ENCODE results near the gene MRC2. TPM values are rescaled to one million over a fixed set of nuclear protein-coding genes. Genes with fewer than 3 reads are reported as not detected.

The MRC2 gene
- total and polyA plus RNA-seq, 2 experiments from 2014 or later, result 104 to 121 TPM

- Histone ChIP-seq H2AFZ (no peak overlapping the region), H3K9me2 (replicated peaks; ENCODE audit: insufficient read depth) (no peaks in the 10 kb centered on the region), H3K4me2 (no peak overlapping the region), H4K20me1 (ENCODE audit: insufficient read depth, poor library complexity, severe bottlenecking) (no peaks in the 10 kb centered on the region), H3K36me3 (replicated peaks; ENCODE audit: insufficient read depth, low read depth) (no peaks in the 10 kb centered on the region), H3K4me1 (ENCODE audit: insufficient read depth) (peaks cover 9% of the 10 kb centered on the region), H3K27me3 (no peaks in the 10 kb centered on the region), H3K9me3 (ENCODE audit: low read depth) (no peaks in the 10 kb centered on the region), H3K4me3 (no peak overlapping the region), H3K79me2 (no peaks in the 10 kb centered on the region), H3K27ac (no peak overlapping the region)
- 60% methylated on average over 8 of the region's 8 CpGs for WGBS (ENCODE audit: low lambda C conversion rate, missing lambda C conversion rate)
- TF ChIP-seq EZH2 (IDR thresholded peaks at IDR 0.05; ENCODE audit: borderline replicate concordance) (no peak), CTCF (IDR thresholded peaks at IDR 0.05; ENCODE audit: poor library complexity) (no peak)
- no peak for DNase-seq (ENCODE audit: low spot score)
These were observed 10.2 kb upstream of the MRC2 start for GRCh38 chr17:62616993-62617893.

GRCh38 chr17:62617894-62618472 is 9.5 kb upstream of the MRC2 start:
- no peaks in the 10 kb centered on the region for H3K9me2 ChIP-seq (replicated peaks; ENCODE audit: insufficient read depth)
- no peaks in the 10 kb centered on the region for H3K9me3 ChIP-seq (ENCODE audit: low read depth)
- no peaks in the 10 kb centered on the region for H4K20me1 ChIP-seq (ENCODE audit: insufficient read depth, poor library complexity, severe bottlenecking)
- H3K4me2 ChIP-seq, result no peak overlapping the region
- peaks cover 9% of the 10 kb centered on the region for H3K4me1 ChIP-seq (ENCODE audit: insufficient read depth)
- no peaks in the 10 kb centered on the region for H3K27me3 ChIP-seq
- H3K79me2 ChIP-seq, result no peaks in the 10 kb centered on the region
- no peaks in the 10 kb centered on the region for H3K36me3 ChIP-seq (replicated peaks; ENCODE audit: insufficient read depth, low read depth)
- TF ChIP-seq EZH2 (IDR thresholded peaks at IDR 0.05; ENCODE audit: borderline replicate concordance) (no peak), EZH2phosphoT487 (IDR thresholded peaks at IDR 0.05; ENCODE audit: low read depth, severe bottlenecking, unreplicated experiment) (no peak), CTCF (IDR thresholded peaks at IDR 0.05; ENCODE audit: poor library complexity) (no peak)
- H3K4me3 ChIP-seq, result no peak overlapping the region
- 84% methylated on average over 6 of the region's 6 CpGs for WGBS (ENCODE audit: low lambda C conversion rate, missing lambda C conversion rate)
- H2AFZ ChIP-seq, result no peak overlapping the region
- no peak overlapping the region for H3K27ac ChIP-seq
- no peak for DNase-seq (ENCODE audit: low spot score)

- Histone ChIP-seq H2AFZ (no peak overlapping the region), H3K27ac (no peak overlapping the region), H4K20me1 (ENCODE audit: insufficient read depth, poor library complexity, severe bottlenecking) (no peaks in the 10 kb centered on the region), H3K36me3 (replicated peaks; ENCODE audit: insufficient read depth, low read depth) (no peaks in the 10 kb centered on the region), H3K4me3 (no peak overlapping the region), H3K9me3 (ENCODE audit: low read depth) (no peaks in the 10 kb centered on the region), H3K4me1 (ENCODE audit: insufficient read depth) (peaks cover 9% of the 10 kb centered on the region), H3K27me3 (no peaks in the 10 kb centered on the region), H3K79me2 (no peaks in the 10 kb centered on the region), H3K9me2 (replicated peaks; ENCODE audit: insufficient read depth) (no peaks in the 10 kb centered on the region), H3K4me2 (no peak overlapping the region)
- 89% methylated on average over 17 of the region's 17 CpGs for WGBS (ENCODE audit: low lambda C conversion rate, missing lambda C conversion rate)
- DNase-seq (ENCODE audit: low spot score), result no peak
- TF ChIP-seq EZH2 (IDR thresholded peaks at IDR 0.05; ENCODE audit: borderline replicate concordance) (no peak), EZH2phosphoT487 (IDR thresholded peaks at IDR 0.05; ENCODE audit: low read depth, severe bottlenecking, unreplicated experiment) (no peak), CTCF (IDR thresholded peaks at IDR 0.05; ENCODE audit: poor library complexity) (no peak)
These were observed 8.6 kb upstream of the MRC2 start for GRCh38 chr17:62618647-62619416.

All from hepatocyte (in vitro differentiated cells).